Esophagus muscularis mucosa (tissue), 4 donors: ENCODE data around the gene CENPS. TPM values are rescaled to one million over a fixed set of nuclear protein-coding genes. Genes with fewer than 3 reads are reported as not detected.

Experiments
- DNase-seq: peaks from one replicate; pipeline ENCODE4 v3.0.0-alpha.2; 2017; ENCODE audit errors: extremely low spot score
- H3K27ac ChIP-seq, 4 donors: fragments of 200-600 bp; sonication (generic); replicated peaks in 1 of 4; 1 replicate in 3 of 4; 2 replicates in 1 of 4; pipeline ENCODE4 v1.5.1; 2016 to 2019; ENCODE audit warnings: mild to moderate bottlenecking in 1 of 4
- H3K27me3 ChIP-seq, 4 donors: fragments of 200-600 bp; sonication (generic); one replicate each; pipeline versions ENCODE4 v1.5.1 to v1.6.0; 2016 to 2019
- H3K36me3 ChIP-seq, 4 donors: fragments of 200-600 bp; sonication (generic); one replicate each; pipeline ENCODE4 v1.5.1; 2016 to 2019
- H3K4me1 ChIP-seq, 4 donors: fragments of 200-600 bp; sonication (generic); one replicate each; pipeline ENCODE4 v1.5.1; 2016 to 2019
- H3K4me3 ChIP-seq, 4 donors: fragments of 200-600 bp; sonication (generic); 1 replicate in 2 of 4; 2 replicates in 2 of 4; pipeline ENCODE4 v1.5.1; 2016 to 2019; ENCODE audit warnings: mild to moderate bottlenecking in 4 of 4, moderate library complexity in 1 of 4
- H3K9me3 ChIP-seq, 4 donors: fragments of 200-600 bp; sonication (generic); 1 replicate in 3 of 4; 2 replicates in 1 of 4; pipeline ENCODE4 v1.5.1; 2016 to 2019
- EP300 ChIP-seq: sonication (generic); formaldehyde crosslinking; IDR thresholded peaks from one replicate; pipeline ENCODE4 v1.6.1; 2017; ENCODE audit warnings: antibody characterized with exemption
- POLR2A ChIP-seq: fragments of 450-650 bp; IDR thresholded peaks from one replicate; pipeline ENCODE4 v1.6.1; 2017; ENCODE audit warnings: antibody characterized with exemption, moderate library complexity, mild to moderate bottlenecking, low read depth
- POLR2AphosphoS5 ChIP-seq, 2 donors: sonication (generic); formaldehyde crosslinking; IDR thresholded peaks; one replicate each; pipeline ENCODE4 v1.6.1; 2017; ENCODE audit warnings: antibody characterized with exemption in 2 of 2
- WGBS: methylation state at CpG from one replicate; pipeline ENCODE4 v1.1.5; 2018; 5-methylcytosine and 5-hydroxymethylcytosine counted together
- intact Hi-C: fragments of 100-400 bp; cut with DNase I; formaldehyde crosslinking; loops from one replicate; pipeline ENCODE4 v1.15.1; 2023
- total RNA-seq, 4 donors: library from RNA; depleted of rRNA; stranded (reverse); fragments of >200 nt; gene quantifications; one replicate each; pipeline versions ENCODE4 v1.1.0 to v1.2.1, GENCODE V29; 2016
- TF ChIP-seq, protein P1 (sequence below), 3 experiments: fragments of 200-600 bp in 2 of 3; fragments of 450-650 bp in 1 of 3; sonication (generic) in 2 of 3; IDR thresholded peaks; one replicate each; pipeline ENCODE4 v1.5.1; 2017 to 2019; ENCODE audit warnings: antibody characterized with exemption in 3 of 3, mild to moderate bottlenecking in 2 of 3, moderate library complexity in 1 of 3

CENPS gene
- total RNA-seq, 4 donors from 2014 or later, result 4.0 to 13.3 (median 6.1) TPM

DNA sequence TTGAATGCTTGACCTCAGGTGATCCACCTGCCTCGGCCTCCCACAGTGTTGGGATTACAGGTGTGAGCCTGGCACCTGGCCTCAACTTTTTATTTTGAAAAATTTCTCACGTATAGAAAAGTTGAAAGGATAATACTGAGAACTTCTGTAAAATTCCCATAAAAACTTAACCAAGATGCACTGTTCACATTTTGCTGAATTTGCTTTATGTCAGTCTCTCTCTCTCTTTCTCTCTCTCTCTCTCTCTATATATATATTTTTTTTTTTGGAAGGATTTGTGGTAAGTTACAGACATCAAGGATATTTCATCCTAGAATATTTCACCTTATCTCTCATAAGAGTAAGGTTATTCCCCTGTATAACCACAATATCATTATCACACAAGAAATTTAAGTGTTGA, 50.4 kb downstream of the CENPS start:
- 87% methylated on average over 2 of the region's 2 CpGs for WGBS
- intact Hi-C loops, result no loop called here
- Histone ChIP-seq H3K27me3 (no peaks in the 10 kb centered on the region), H3K36me3 (no peaks in the 10 kb centered on the region), H3K27ac (no peak overlapping the region), H3K4me1 (peaks cover 6 to 19% (median 15%) of the 10 kb centered on the region in 4 donors), H3K9me3 (no peaks in the 10 kb centered on the region), H3K4me3 (no peak overlapping the region)
- no peak for TF ChIP-seq POLR2A
- TF ChIP-seq, protein P1, sequence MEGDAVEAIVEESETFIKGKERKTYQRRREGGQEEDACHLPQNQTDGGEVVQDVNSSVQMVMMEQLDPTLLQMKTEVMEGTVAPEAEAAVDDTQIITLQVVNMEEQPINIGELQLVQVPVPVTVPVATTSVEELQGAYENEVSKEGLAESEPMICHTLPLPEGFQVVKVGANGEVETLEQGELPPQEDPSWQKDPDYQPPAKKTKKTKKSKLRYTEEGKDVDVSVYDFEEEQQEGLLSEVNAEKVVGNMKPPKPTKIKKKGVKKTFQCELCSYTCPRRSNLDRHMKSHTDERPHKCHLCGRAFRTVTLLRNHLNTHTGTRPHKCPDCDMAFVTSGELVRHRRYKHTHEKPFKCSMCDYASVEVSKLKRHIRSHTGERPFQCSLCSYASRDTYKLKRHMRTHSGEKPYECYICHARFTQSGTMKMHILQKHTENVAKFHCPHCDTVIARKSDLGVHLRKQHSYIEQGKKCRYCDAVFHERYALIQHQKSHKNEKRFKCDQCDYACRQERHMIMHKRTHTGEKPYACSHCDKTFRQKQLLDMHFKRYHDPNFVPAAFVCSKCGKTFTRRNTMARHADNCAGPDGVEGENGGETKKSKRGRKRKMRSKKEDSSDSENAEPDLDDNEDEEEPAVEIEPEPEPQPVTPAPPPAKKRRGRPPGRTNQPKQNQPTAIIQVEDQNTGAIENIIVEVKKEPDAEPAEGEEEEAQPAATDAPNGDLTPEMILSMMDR (IDR thresholded peaks at IDR 0.05), result no peak
- TF ChIP-seq EP300, result no peak
- TF ChIP-seq POLR2AphosphoS5 (IDR thresholded peaks at IDR 0.05), result no peak
- DNase-seq, result no peak

DNA sequence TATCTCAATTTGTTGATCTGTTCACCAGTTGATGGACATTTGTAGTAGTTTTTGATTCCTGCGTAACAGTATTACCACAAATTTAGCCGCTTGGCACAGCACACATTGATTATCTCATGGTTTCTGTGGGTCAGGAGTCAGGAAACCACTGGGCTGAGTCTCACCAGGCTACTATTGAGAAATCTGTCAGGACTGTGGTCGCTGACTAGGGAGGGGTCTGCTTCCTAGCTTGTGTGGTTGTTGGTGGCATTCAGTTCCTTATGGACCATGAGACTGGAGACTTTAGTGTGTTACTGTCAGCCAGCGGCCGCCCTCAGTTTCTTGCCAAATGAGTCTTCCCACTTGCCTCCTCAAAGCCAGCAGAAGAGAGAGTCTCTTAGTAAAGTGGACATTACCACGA, 54.3 kb downstream of the CENPS start:
- no peaks in the 10 kb centered on the region for H3K36me3 ChIP-seq
- H3K9me3 ChIP-seq, result no peaks in the 10 kb centered on the region
- TF ChIP-seq EP300 (no peak), POLR2AphosphoS5 (IDR thresholded peaks at IDR 0.05) (no peak), POLR2A (no peak)
- TF ChIP-seq, protein P1 (IDR thresholded peaks at IDR 0.05), result no peak
- DNase-seq, result no peak
- intact Hi-C loops, result no loop called here
- H3K27ac ChIP-seq, result no peak overlapping the region
- no peaks in the 10 kb centered on the region for H3K4me1 ChIP-seq
- 87% methylated on average over 6 of the region's 6 CpGs for WGBS
- H3K27me3 ChIP-seq, result no peaks in the 10 kb centered on the region
- H3K4me3 ChIP-seq, result no peak overlapping the region

DNA sequence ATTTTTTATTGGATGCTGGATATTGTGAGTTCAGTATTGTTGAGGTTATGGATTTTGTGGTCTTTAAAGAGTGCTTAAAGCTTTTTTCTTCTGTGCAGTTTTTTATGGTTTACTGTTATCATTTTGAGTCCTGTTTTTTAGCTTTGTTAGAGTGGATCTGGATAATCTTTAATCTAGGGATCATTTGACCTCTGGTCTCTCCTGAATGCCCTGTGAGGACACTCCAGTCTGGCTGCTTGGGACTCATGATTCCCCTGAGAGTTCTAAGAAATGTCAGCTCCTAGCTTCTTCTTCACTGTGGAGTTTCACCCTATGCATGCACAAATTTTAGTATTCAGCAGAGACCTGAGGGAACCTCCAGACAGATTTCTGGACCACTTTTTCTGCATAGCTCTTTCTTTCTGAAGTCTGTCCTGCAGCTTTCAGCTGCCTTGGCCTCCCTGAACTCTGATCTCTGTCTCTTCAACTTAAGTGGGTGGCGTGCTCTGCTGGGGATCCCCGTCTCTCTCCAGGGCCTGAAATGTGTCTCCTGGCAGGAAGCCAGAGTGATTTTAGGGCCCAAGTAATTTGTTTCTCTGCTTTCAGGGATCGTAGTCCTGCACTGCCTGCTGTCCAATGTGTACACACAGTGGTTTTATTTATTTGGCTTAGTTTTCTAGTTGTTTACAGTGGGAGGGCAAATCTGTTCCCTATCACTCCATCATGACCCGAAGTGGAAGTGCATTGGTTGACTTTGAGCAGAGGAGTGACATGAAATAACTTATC, 59.2 kb downstream of the CENPS start:
- Histone ChIP-seq H3K4me3 (no peak overlapping the region), H3K27ac (no peak overlapping the region), H3K27me3 (no peaks in the 10 kb centered on the region), H3K36me3 (peaks cover 0 to 5% (median 0%) of the 10 kb centered on the region in 4 donors), H3K9me3 (no peaks in the 10 kb centered on the region), H3K4me1 (peaks cover 1 to 10% (median 3%) of the 10 kb centered on the region in 4 donors)
- intact Hi-C loops, result no loop called here
- DNase-seq, result no peak
- TF ChIP-seq, protein P1 (IDR thresholded peaks at IDR 0.05), result no peak
- TF ChIP-seq EP300, result no peak
- no peak for TF ChIP-seq POLR2A
- TF ChIP-seq POLR2AphosphoS5 (IDR thresholded peaks at IDR 0.05), result no peak
- WGBS, result 61% methylated on average over 3 of the region's 4 CpGs

DNA sequence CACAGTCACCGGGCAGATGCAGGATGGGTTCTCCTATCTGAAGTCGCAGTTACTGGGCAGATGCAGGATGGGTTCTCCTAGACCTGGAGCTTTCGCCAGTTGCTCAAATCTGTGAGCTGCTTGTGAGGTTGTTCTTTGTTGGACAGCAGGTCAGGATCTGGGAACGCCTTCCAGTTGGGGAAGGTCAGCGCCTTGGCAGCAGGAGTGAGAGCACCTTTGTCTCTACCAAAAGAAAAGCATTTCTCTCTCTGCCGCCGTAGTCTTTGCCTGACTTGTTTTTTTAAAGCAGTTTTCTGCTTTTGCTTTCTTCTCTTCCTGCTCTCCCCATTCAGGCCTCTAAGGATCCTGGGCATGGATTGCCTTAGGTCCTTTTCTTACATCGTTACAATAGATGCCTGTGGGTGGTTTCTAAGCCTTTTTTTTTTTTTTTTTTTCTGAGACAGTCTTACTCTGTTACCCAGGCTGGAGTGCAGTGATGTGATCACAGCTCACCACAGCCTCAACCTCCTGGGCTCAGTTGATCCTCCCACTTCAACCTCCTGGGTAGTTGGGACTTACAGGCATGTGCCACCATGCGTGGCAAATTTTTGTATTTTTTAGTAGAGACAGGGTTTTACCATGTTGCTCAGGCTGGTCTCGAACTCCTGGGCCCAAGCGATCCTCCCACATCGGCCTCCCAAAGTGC, 60.2 kb downstream of the CENPS start:
- Histone ChIP-seq H3K4me1 (peaks cover 11 to 20% (median 12%) of the 10 kb centered on the region in 4 donors), H3K9me3 (no peaks in the 10 kb centered on the region), H3K27me3 (no peaks in the 10 kb centered on the region), H3K4me3 (no peak overlapping the region), H3K36me3 (peaks cover 0 to 5% (median under 1%) of the 10 kb centered on the region in 4 donors), H3K27ac (no peak overlapping the region)
- 82% methylated on average over 11 of the region's 12 CpGs for WGBS
- intact Hi-C loops, result no loop called here
- no peak for DNase-seq
- TF ChIP-seq POLR2A (no peak), POLR2AphosphoS5 (IDR thresholded peaks at IDR 0.05) (no peak), EP300 (no peak)
- TF ChIP-seq, protein P1 (IDR thresholded peaks at IDR 0.05), result no peak

Other genes starting within 250 kb of the CENPS start
- gene KIF1B, start 219.9 kb upstream of the CENPS start, total RNA-seq, result 10 to 100 TPM; 53.0 to 78.2 (median 64.8) TPM
- gene PGD, start 31.4 kb upstream of the CENPS start, total RNA-seq, result 10 to 100 TPM; 24.5 to 58.6 (median 51.9) TPM
- gene CORT, start 19.6 kb downstream of the CENPS start, total RNA-seq, result 1 to 10 TPM in 1 of 4 donors, under 1 TPM in 2, not detected in 1; 0.29 to 1.2 (median 0.33) TPM
- gene DFFA, start 42.1 kb downstream of the CENPS start, total RNA-seq, result 10 to 100 TPM; 17.9 to 32.5 (median 26.0) TPM
- gene PEX14, start 44.5 kb downstream of the CENPS start, total RNA-seq, result 10 to 100 TPM; 16.2 to 24.2 (median 20.1) TPM